HL-60 (cell line): ENCODE results near the gene LRP2.

Experiments
- GABPA ChIP-seq: IDR thresholded peaks from 2 replicates; pipeline ENCODE4 v1.6.1; 2012; ENCODE audit warnings: low read depth
- POLR2AphosphoS5 ChIP-seq: IDR thresholded peaks from 2 replicates; pipeline ENCODE4 v1.6.1; 2012; ENCODE audit warnings: low read depth
- SPI1 ChIP-seq: IDR thresholded peaks from 2 replicates; pipeline ENCODE4 v1.6.1; 2012; ENCODE audit warnings: low read depth, mild to moderate bottlenecking, borderline replicate concordance
- TF ChIP-seq, protein P1 (sequence below): IDR thresholded peaks from one replicate; pipeline ENCODE4 v1.5.1; 2011; ENCODE audit warnings: low read length, control low read depth, inconsistent platforms; ENCODE audit not compliant: insufficient read depth
- TF ChIP-seq, protein P2 (sequence below): IDR thresholded peaks from 2 replicates; pipeline ENCODE4 v1.6.1; 2012; ENCODE audit warnings: low read depth; ENCODE audit not compliant: insufficient replicate concordance

GRCh38 chr2:169082995-169083394, 279.3 kb downstream of the LRP2 start:
- no peak for TF ChIP-seq POLR2AphosphoS5
- TF ChIP-seq, protein P1, sequence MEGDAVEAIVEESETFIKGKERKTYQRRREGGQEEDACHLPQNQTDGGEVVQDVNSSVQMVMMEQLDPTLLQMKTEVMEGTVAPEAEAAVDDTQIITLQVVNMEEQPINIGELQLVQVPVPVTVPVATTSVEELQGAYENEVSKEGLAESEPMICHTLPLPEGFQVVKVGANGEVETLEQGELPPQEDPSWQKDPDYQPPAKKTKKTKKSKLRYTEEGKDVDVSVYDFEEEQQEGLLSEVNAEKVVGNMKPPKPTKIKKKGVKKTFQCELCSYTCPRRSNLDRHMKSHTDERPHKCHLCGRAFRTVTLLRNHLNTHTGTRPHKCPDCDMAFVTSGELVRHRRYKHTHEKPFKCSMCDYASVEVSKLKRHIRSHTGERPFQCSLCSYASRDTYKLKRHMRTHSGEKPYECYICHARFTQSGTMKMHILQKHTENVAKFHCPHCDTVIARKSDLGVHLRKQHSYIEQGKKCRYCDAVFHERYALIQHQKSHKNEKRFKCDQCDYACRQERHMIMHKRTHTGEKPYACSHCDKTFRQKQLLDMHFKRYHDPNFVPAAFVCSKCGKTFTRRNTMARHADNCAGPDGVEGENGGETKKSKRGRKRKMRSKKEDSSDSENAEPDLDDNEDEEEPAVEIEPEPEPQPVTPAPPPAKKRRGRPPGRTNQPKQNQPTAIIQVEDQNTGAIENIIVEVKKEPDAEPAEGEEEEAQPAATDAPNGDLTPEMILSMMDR: no peak
- TF ChIP-seq SPI1: peak; percentile 84
- TF ChIP-seq, protein P2, sequence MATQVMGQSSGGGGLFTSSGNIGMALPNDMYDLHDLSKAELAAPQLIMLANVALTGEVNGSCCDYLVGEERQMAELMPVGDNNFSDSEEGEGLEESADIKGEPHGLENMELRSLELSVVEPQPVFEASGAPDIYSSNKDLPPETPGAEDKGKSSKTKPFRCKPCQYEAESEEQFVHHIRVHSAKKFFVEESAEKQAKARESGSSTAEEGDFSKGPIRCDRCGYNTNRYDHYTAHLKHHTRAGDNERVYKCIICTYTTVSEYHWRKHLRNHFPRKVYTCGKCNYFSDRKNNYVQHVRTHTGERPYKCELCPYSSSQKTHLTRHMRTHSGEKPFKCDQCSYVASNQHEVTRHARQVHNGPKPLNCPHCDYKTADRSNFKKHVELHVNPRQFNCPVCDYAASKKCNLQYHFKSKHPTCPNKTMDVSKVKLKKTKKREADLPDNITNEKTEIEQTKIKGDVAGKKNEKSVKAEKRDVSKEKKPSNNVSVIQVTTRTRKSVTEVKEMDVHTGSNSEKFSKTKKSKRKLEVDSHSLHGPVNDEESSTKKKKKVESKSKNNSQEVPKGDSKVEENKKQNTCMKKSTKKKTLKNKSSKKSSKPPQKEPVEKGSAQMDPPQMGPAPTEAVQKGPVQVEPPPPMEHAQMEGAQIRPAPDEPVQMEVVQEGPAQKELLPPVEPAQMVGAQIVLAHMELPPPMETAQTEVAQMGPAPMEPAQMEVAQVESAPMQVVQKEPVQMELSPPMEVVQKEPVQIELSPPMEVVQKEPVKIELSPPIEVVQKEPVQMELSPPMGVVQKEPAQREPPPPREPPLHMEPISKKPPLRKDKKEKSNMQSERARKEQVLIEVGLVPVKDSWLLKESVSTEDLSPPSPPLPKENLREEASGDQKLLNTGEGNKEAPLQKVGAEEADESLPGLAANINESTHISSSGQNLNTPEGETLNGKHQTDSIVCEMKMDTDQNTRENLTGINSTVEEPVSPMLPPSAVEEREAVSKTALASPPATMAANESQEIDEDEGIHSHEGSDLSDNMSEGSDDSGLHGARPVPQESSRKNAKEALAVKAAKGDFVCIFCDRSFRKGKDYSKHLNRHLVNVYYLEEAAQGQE: no peak
- TF ChIP-seq GABPA: no peak
